NCI-H146 treated with DMSO at 0.1 percent for 48 hours (cell line): ENCODE data around the gene PDE3A.

ENCODE experiments used
- DNase-seq: peaks from one replicate; lab custom pipeline; 2025; ENCODE audit not compliant: unreplicated experiment; lab: John Stamatoyannopoulos, UW

PDE3A gene

DNA sequence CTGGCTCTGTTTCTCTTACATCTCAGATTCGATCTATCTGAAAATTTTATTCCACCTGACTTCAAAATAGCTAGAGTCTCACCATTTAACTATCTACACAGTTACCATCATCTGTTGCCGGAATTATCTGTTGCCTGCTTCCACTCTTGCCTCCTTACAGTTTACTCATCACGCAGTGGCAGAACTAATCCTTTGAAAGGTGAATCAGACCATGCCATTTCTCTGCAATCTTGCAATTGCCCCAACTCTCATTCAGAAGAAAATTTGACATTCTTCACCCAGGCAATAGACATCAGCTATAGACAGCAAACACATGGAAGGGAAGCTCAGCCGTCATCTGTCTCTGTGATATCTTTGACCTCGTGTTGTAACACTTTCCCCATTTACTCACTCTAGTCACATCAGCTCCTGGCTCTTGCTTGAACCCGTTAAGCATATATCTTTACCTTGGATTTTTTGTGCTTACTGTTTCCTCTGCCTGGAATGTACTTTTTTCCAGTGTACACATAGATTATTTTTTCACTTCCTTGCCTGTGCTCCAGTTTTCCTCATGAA lies 85.5 kb downstream of the PDE3A start:
- no peak for DNase-seq

DNA sequence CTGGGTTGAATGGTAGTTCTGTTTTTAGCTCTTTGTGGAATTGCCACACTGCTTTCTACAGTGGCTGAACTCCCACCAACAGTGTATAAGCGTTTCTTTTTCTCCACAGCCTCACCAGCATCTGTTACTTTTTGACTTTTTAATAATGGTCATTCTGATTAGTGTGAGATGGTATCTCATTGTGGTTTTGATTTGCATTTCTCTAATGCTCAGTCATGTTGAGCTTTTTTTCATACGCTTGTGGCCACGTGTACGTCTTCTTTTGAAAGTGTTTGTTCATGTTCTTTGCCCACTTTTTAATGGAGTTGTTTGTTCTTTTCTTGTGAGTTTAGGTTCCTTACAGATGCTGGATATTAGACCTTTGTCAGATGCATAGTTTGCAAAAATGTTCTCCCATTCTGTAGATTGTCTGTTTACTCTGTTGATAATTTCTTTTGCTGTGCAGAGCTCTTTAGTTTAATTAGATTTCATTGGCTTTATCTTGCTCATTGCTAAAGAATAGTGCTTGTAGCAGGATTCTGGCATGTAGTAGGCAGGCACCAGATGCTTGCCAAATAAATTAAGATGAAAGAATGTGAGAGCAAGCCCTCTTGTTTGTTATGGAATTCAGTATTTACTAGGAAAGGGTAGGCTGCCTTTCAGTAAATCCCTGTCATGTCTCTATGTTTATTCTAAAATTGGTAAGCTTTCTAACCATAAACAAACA lies 86.8 kb downstream of the PDE3A start:
- DNase-seq = no peak

DNA sequence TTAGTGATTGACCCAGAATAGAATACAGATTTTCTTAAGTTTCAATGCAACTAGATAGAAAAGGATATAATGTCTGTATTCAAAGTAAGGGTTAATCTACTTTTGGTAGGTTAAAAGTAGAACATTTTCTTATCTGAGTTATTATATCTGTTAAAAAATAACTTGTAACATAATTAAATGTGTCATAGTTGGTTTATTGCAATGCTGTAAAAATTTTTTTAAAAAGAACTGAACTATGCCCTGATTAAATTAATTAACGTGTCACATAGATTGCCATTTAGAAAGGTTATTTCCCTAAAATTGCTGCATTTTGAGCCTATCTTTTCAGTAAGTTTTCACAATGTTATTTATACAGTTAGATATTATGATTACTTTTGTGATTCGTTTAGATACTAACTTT lies 89.2 kb downstream of the PDE3A start:
- no peak for DNase-seq

DNA sequence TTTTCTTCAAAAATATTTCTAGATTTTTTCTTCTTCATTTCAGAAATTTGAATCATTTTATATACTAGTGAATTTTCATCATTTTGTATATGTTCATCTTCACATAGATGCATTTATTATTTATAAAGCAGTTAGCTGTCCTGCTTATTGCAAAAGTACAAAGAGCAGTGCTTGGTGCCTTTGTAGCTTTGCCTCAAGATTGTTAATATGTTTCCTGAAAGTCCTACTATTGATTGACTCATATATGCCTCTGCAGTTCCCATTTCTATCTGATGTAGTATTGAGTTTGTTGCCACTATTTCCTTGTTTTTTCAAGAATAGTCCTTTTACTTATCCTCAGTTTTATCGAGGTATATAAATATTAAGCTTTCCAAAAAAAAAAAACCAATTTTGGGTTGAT lies 89.7 kb downstream of the PDE3A start:
- DNase-seq = no peak

DNA sequence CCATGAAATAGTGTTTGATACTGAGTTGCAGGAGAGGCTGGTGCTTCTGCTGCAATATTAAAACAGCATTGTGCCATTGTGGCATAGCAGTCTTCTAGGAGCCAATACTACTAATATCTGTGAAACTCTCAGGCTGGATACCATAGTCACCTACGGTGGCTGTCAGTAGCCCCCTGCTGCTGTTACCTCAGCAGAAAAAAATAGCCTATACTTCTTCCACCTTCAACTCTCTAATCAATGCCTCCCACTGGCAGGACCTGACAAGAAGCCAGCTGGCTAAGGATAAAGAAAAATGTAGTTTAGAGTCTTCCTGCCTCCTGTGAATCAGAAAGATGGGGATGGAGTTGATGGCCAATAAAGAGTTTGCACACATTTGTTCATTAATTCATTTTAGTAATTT lies 91.6 kb downstream of the PDE3A start:
- DNase-seq = no peak

DNA sequence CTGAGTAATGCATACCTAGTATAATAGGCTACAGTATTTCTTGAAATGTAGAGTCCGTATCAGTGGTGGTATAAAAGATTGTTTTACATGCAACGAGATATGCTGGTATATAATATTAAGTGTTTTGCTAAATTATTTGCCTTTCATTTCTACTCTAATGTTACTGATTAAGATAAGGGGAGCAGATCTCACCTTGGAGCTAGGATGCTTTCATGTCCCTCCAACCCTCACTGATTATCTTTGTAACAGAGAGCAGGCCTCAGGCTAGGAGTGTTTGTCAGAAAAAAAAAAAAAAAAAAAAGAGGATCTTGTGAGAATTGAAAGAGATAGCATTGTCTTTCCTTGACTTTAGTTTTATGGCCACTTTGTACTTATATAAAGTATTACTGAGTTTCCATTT lies 92.6 kb downstream of the PDE3A start:
- DNase-seq = no peak

DNA sequence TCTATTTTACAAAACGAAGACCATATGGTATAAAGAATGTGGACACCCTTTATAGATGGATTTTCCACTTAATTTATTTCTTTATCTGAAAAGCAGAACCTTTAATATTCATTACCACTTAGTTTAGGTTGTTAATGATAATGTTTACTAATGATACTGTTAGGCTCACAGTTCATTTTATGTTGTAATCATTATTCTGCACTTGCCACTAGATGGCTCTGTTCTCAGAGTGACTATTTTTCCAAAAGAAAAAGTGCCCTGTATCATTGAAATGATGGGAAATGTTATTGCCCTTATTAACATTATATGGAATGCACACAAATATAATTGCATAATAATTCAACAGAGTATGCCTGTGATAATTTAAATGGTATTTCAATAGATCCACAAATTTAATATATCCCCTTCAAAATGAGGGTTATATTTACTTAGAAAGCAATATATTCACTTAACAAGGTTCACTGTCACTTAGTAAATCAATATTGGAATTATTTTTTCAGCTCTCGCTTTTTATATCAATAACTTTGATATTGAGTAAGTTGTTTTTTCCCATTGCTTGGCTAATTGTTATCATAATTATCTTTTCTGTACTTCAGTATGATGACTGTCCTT lies 95.7 kb downstream of the PDE3A start:
- peak; percentile 17 for DNase-seq

DNA sequence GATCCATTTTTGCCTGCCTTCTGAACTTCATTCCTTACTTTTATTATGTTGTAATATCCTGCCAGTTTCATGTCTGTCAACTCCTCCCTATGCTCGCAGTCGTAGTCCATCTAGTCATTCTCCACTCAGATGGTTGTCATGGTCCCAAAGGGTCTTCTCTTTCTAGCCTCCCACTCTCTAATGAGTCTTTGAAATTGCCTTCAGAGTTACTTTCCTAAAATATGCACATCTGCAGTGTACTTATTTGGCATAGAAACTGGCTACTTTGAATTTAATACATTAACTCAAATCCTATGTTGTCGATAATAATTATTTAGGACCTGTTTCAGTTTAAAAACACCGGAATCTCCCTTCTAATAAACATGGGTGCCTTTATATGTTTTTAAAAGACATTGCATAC lies 101.0 kb downstream of the PDE3A start:
- no peak for DNase-seq

DNA sequence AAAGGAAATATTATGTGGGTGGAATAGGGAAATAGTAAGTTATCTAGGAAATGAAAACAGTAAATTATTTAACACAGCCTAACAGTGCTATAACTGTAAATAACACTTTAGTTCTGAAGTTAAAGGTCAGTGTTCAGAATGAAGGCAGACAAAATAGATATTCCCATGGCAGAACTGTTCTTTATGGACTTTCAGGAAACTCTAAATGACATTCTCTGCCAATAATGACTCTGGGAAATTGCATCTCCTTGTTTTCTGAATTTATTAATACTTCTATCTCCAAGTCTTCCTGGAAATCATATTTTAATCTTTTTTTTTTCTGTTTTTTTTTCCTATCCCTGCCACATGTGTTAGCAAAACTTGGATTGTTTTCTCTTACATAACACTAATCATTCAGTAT lies 101.4 kb downstream of the PDE3A start:
- DNase-seq = no peak

DNA sequence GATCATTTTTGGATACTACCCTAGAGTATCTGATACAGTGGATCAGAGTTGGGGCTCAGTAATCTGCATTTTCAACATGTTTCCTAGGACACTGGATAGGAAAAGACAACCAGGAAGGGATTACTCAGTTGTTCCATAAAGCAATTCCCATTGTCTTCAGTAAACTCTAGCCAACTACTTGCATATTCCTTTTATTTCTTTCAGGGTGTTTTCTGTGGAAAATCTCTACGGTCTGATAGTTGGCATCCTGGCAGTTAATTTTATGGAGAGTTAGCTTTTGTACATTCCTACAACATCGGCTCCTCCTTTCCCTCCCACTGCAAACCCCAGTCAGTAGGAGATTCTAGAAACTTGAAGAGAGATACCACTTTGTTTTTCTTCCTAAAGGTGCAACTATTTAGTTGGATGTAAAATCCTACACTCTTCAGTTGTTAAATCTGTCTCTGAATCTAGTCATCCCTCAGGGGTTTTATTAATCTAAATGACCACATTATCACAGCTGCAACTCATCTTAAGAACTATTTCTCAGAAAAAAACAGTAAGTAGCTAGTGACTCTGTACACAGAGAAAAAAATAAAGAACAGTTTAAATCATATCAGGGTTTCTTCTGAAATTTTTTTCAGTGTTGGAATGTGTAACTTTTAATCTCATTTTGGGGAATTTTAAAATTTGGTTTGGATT lies 103.9 kb downstream of the PDE3A start:
- DNase-seq = no peak

DNA sequence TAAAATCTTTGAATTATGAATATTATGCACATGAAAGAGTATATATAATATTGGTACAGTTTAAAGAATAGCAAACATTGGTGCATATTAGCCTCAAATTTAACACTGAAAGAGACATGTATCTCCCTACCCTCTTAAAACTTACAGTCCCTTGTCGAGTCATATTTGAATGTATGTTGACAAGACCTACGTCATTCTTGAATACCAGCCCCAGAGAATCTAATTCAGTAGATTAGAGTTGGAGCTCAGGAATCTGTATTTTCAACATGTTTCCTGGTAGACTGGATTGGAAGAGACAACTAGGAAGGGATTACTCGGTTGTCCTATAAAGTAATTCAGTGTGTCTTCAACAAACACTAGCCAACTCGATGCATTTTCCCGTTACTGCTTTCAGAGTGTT lies 104.8 kb downstream of the PDE3A start:
- no peak for DNase-seq

DNA sequence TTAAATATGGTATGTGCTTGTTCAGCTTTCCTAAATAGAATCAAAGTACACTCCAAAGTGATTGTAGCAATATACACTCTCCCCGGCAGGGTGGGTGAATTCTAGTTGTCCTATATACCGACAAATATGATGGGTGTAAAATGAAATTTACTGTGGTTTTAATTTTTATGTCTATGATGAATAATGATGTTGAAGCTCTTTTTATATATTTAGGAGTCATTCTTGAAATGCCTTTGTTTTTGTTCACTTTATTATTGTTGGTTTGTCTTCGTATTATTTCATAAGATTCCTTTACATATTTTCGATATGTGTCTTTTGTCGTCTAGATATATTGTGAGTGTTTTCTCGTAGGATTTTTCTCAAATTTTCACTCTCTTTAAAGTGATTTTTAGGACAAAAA lies 105.7 kb downstream of the PDE3A start:
- no peak for DNase-seq

DNA sequence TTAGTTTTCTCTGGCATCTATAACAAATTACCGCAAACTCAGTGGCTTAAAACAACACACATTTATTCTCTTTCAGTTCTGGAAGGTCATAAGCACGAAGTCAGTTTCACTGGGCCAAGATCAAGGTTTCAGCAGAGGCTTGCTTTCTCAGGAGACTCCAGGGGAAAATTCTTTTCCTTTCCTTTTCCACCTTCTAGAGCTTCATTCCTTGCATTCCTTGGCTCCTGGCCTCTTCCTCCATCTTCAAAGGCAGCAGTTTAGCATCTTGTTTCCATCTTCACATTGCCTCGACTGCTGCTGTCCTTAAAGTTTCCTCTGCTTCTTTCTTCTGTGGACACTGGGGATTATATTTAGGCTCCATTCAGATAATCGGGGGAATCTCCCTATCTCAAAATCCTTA lies 106.1 kb downstream of the PDE3A start:
- no peak for DNase-seq

DNA sequence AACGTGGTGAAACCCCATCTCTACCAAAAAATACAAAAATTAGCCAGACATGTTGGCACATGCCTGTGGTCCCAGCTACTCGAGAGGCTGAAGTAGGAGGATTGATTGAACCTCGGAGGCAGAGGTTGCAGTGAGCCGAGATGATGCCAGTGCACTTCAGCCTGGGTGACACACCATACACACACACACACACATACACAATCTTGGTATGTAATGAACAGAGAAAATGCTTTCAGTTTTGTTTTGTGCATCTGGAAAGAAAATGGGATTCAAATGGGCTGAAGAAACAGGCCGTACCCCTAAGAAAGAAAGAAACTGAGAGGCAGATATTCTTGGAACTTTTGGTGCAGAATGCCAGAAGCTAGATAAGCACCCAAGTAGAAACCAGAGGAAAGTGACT lies 107.2 kb downstream of the PDE3A start:
- no peak for DNase-seq

DNA sequence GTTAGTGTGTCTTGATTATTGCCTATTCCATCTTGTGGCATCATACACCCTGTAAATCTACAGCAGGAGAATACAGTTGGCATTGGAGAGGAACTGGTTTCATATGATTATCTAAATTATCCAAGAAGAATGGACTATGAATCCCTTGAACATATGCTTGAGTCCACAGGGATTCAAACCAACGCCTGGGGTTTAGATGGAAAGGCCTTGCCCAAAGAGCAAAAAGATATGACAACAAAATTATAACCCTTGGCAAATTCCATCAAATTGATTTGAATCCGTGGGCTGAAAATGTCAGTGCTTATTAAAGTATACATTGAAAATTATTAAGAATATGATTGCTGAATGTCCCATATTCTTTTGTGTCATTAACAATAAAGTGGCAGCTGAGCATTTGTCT lies 108.2 kb downstream of the PDE3A start:
- no peak for DNase-seq

DNA sequence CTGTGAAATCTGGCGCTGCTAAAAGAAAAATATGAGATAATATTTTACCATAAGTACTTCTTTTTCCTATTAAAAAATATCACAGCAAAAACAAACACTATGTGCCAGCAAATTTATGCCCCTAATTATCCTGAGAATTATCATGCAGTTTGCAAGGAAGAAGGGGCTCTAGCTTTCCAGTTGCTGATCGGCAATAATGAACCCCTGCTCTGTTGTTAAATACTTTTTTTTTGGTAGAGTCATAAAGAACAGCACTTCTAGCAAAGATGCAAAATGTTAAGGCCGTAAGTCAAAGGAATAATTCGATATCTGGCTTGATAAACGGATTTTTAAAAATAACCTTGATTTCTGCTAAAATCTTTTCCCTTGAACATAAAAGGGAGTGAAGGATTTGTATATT lies 108.9 kb downstream of the PDE3A start:
- no peak for DNase-seq

DNA sequence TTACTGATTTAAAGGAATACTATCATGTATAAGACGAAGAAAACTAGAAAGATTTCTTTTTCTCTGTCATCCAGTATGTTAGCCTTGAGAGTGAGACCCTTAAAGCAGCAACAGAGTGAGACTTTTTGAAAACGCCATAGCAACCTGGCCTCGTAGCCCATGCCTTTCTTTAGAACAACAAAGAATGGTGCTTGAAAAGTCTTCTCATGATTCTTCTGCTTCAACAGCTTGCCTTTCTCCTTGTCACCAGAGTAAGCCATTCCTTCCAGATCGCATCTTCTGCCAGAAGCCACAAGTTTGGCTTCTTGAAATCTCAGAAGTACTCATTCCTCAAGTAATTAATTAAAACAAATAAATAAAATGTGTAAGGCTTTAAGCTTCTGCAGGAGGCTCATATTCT lies 109.3 kb downstream of the PDE3A start:
- DNase-seq = no peak

DNA sequence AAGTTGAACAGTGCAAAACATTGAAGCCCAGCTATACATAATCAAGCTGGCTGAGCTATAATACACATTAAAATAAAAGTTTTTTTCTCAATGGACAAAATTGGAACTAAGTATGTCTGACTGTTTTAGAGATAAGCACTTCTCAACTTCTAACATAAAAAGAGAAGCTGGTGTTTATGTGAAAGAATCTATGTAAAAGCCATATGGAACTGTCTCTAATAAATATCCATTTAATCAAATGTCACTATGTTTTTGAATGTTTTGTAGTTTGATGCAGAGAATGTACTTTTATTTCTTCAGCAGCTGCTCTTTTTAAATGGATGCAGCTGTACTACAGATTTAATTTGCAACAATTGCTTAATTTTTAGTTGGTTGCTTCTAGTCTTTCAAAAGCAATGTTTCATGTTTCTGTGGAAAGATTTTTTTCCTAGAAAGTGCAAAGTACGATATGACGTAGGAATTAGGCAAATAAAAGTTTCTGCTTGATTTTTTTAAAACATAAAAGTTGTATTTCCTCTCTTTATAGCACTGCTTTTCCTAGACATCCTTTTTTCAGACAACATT lies 114.2 kb downstream of the PDE3A start:
- DNase-seq = no peak

DNA sequence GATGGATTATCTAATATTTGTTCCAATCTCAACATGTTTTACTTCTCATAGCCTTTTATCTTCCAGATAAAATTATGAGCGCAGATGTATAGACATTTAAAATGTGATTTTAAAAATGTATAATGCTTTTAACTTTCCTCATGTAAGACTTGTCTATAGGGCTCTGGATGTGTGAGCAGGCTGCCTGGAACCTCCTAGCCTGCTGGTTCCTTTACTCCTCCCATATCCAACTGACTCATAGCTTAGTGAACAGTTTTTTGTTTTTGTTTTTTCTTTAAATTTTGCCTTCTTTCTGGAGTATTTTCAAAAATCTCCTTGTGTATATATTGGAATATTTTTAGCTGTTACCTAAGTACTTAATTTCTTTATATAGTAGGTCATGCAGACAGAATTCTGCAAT lies 115.4 kb downstream of the PDE3A start:
- DNase-seq = no peak

DNA sequence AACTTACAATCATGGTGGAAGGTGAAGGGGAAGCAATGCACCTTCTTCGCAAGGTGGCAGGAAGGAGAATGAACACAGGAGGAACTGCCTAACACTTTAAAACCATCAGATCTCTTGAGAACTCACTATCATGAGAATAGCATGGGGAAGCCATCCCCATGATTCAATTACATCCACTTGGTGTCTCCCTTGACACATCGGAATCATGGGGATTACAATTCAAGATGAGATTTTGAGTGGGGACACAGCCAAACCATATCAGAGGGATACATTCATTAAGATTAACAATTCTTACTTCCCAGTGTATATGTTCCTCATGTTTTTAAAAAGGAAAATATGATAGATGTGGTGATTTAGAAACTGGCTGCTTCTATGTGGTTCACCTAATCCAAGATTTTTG lies 117.9 kb downstream of the PDE3A start:
- no peak for DNase-seq

DNA sequence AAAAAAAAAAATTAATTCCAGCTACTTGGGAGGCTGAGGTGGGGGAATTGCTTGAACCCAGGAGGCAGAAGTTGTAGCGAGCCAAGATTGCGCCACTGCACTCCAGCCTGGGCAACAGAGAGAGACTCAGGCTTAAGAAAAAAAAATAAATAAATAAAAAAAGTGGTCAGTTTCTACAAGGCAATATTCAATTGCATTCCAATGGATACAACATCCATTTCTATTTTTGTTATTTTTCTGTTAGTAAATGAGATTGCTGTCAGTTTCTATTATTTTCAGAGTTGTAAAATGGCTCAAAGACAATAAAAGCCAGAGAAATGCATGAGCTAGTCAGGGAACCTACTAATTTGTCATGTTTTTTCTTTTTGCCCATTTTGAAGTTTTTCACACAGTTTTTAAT lies 119.2 kb downstream of the PDE3A start:
- DNase-seq = no peak

DNA sequence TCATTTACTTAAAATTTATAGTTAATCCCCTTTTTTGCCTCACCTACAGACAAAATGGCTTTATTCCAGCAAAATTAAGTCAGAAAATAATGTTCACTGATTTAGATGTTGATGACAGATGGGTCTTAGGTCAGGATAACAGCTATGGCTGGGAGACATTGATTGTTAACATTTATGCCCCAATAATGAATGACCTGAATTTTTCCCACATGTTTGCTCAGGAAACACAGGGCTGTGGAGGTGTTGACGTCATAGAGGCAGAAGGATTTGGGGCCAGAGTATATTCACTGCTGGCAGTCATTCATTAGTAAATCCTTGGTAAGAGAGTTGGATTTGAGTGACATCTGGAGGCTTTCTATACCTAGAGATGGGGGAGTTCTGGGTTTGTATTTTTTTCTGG lies 121.3 kb downstream of the PDE3A start:
- DNase-seq = no peak
